Measurements from ENCODE around the gene EOMES.

EOMES gene

GRCh38 chr3:27680517-27681246, 41.4 kb downstream of the EOMES start:
- peaks cover 10% of the 10 kb centered on the region for H3K4me1 Mint-ChIP-seq
- no peak overlapping the region for H3K4me3 Mint-ChIP-seq
- no peaks in the 10 kb centered on the region for H3K9me3 Mint-ChIP-seq
- no peaks in the 10 kb centered on the region for H3K36me3 Mint-ChIP-seq
- H3K27me3 Mint-ChIP-seq: no peaks in the 10 kb centered on the region
- no peak for ATAC-seq (ENCODE audit: low read depth)
- peak in 1 of 2 donors; percentile 16 for DNase-seq (ENCODE audit: low spot score in 2 of 2)
- peak overlapping the region; percentile 42 for H3K27ac Mint-ChIP-seq

DNA sequence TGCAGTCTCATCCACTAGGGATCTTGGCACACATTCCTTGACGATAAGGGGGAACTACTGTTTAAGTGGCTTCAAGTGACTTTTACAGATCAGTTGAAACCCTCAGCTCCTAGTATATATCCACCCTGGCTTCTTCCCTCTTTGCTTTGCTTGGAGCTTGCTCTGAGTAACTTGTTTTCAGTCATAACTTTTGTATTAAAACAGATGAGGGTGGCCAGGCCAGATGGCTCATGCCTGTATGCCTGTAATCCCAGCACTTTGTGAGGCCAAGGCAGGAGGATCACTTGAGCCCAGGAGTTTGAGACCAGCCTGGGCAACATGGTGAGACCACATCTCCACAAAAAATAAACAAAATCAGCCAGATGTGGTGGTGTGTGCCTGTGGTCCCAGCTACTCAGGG, 42.4 kb downstream of the EOMES start:
- H3K36me3 Mint-ChIP-seq: no peaks in the 10 kb centered on the region
- peaks cover under 1% of the 10 kb centered on the region for H3K9me3 Mint-ChIP-seq
- H3K4me3 Mint-ChIP-seq: no peak overlapping the region
- H3K4me1 Mint-ChIP-seq: peaks cover 10% of the 10 kb centered on the region
- no peak for ATAC-seq (ENCODE audit: low read depth)
- H3K27me3 Mint-ChIP-seq: no peaks in the 10 kb centered on the region
- DNase-seq (ENCODE audit: low spot score in 2 of 2): no peak
- peak overlapping the region; percentile 42 for H3K27ac Mint-ChIP-seq

DNA sequence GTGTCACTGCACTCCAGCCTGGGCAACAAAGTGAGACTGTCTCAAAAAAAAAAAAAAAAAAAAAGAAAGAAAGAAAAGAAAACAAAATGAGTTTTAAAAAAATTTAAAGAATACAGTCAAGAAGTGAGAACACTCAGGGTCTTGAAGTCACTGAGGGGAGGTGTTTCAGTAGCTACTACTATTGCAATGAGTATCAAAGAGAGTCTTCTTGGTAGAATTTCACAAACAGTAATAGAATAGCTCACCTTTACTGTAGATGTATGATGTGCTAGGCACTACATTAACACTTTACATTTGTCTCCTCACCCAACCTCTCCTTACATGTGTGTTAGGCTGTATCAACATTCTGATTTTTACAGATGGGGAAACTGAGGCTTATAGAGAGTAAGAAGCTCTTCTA, 43.9 kb downstream of the EOMES start:
- no peaks in the 10 kb centered on the region for H3K36me3 Mint-ChIP-seq
- H3K9me3 Mint-ChIP-seq: peaks cover 7% of the 10 kb centered on the region
- no peak overlapping the region for H3K4me3 Mint-ChIP-seq
- H3K27me3 Mint-ChIP-seq: no peaks in the 10 kb centered on the region
- ATAC-seq (ENCODE audit: low read depth) (no peak), DNase-seq (ENCODE audit: low spot score in 2 of 2) (no peak)
- H3K27ac Mint-ChIP-seq: no peak overlapping the region
- peaks cover 17% of the 10 kb centered on the region for H3K4me1 Mint-ChIP-seq

GRCh38 chr3:27677565-27677964, 44.6 kb downstream of the EOMES start:
- no peak overlapping the region for H3K4me3 Mint-ChIP-seq

GRCh38 chr3:27675287-27675686, 46.8 kb downstream of the EOMES start:
- DNase-seq (ENCODE audit: low spot score in 2 of 2): no peak
- Mint-ChIP-seq H3K27ac (no peak overlapping the region), H3K9me3 (peaks cover 7% of the 10 kb centered on the region), H3K36me3 (no peaks in the 10 kb centered on the region), H3K4me3 (no peak overlapping the region), H3K4me1 (peaks cover 13% of the 10 kb centered on the region), H3K27me3 (no peaks in the 10 kb centered on the region)
- ATAC-seq (ENCODE audit: low read depth): no peak

More at GRCh38 chr3:27677565-27677964, 44.6 kb downstream of the EOMES start:
- no peaks in the 10 kb centered on the region for H3K36me3 Mint-ChIP-seq
- no peak for DNase-seq (ENCODE audit: low spot score in 2 of 2)
- no peaks in the 10 kb centered on the region for H3K27me3 Mint-ChIP-seq
- ATAC-seq (ENCODE audit: low read depth): no peak
- peaks cover 7% of the 10 kb centered on the region for H3K9me3 Mint-ChIP-seq
- H3K4me1 Mint-ChIP-seq: peaks cover 17% of the 10 kb centered on the region
- H3K27ac Mint-ChIP-seq: no peak overlapping the region

DNA sequence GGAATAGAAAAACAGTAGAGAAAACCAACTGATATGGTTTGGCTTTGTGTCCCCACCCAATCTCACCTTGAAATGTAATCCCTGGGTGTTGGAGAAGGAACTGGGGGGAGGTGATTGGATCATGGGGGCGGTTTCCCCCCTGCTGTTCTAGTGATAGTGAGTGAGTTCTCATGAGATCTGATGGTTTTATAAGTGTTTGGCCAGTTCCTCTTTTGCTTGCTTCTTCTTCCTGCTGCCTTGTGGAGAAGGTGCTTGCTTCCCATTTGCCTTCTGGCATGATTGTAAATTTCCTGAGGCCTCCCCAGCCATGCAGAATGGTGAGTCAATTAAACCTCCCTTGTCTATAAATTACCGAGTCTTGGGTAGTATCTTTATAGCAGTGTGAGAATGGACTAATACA, 48.4 kb downstream of the EOMES start:
- no peaks in the 10 kb centered on the region for H3K36me3 Mint-ChIP-seq
- peaks cover 7% of the 10 kb centered on the region for H3K9me3 Mint-ChIP-seq
- H3K27ac Mint-ChIP-seq: no peak overlapping the region
- no peak overlapping the region for H3K4me3 Mint-ChIP-seq
- peaks cover 7% of the 10 kb centered on the region for H3K4me1 Mint-ChIP-seq
- ATAC-seq (ENCODE audit: low read depth) (no peak), DNase-seq (ENCODE audit: low spot score in 2 of 2) (no peak)
- no peaks in the 10 kb centered on the region for H3K27me3 Mint-ChIP-seq

DNA sequence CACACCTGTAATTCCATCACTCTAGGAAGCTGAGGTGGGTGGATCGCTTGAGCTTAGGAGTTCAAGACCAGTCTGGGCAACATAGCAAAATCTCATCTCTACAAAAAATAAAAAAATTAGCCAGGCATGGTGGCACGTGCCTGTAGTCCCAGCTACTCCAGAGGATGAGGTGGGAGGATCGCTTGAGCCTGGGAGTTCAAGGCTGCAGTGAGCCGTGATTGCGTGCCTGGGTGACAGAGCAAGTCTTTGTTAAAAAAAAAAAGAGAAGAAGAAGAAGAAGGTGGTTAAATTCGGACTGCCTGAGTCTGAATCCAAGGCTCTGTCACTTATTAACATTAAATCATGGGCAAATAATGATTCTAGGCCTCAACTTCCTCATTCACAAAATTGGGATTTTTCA, 51.0 kb downstream of the EOMES start:
- ATAC-seq (ENCODE audit: low read depth): no peak
- DNase-seq (ENCODE audit: low spot score in 2 of 2): no peak
- H3K27ac Mint-ChIP-seq: no peak overlapping the region
- H3K4me1 Mint-ChIP-seq: peaks cover 17% of the 10 kb centered on the region
- no peak overlapping the region for H3K4me3 Mint-ChIP-seq
- no peaks in the 10 kb centered on the region for H3K36me3 Mint-ChIP-seq
- H3K27me3 Mint-ChIP-seq: no peaks in the 10 kb centered on the region
- peaks cover 7% of the 10 kb centered on the region for H3K9me3 Mint-ChIP-seq

GRCh38 chr3:27670619-27671018, 51.5 kb downstream of the EOMES start:
- Mint-ChIP-seq H3K36me3 (no peaks in the 10 kb centered on the region), H3K4me3 (no peak overlapping the region), H3K9me3 (peaks cover 7% of the 10 kb centered on the region), H3K27ac (no peak overlapping the region), H3K27me3 (no peaks in the 10 kb centered on the region), H3K4me1 (peaks cover 17% of the 10 kb centered on the region)
- no peak for ATAC-seq (ENCODE audit: low read depth)
- no peak for DNase-seq (ENCODE audit: low spot score in 2 of 2)

GRCh38 chr3:27669591-27669990, 52.5 kb downstream of the EOMES start:
- peak; percentile 65 for ATAC-seq (ENCODE audit: low read depth)
- Mint-ChIP-seq H3K27me3 (no peaks in the 10 kb centered on the region), H3K4me1 (peaks cover 17% of the 10 kb centered on the region), H3K4me3 (no peak overlapping the region), H3K9me3 (peaks cover 6% of the 10 kb centered on the region), H3K27ac (no peak overlapping the region), H3K36me3 (no peaks in the 10 kb centered on the region)
- DNase-seq (ENCODE audit: low spot score in 2 of 2): no peak

GRCh38 chr3:27667751-27668150, 54.4 kb downstream of the EOMES start:
- Mint-ChIP-seq H3K4me1 (peaks cover 10% of the 10 kb centered on the region), H3K27ac (no peak overlapping the region), H3K4me3 (no peak overlapping the region), H3K36me3 (no peaks in the 10 kb centered on the region), H3K9me3 (no peaks in the 10 kb centered on the region), H3K27me3 (no peaks in the 10 kb centered on the region)
- ATAC-seq (ENCODE audit: low read depth): no peak
- DNase-seq (ENCODE audit: low spot score in 2 of 2): no peak

DNA sequence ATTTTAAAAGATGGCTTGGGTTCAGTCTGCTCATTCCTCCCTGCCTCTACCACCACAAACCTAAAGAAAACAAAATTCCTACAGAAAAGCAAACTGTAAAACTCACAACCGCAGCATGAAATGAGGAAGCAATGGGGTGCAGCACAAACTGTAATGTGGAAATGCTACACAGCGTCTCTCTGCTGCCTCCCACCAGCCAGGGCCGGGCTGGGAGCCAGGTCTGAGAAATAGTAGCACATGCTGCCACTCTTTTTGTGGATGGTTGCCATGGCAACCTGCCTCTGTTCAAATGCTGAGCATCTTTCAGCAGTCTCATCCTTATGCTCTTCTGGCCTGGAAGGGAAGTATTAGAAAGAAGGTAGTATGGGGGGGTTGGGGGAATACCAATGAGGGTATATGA, 55.4 kb downstream of the EOMES start:
- ATAC-seq (ENCODE audit: low read depth): peak; percentile 84
- no peaks in the 10 kb centered on the region for H3K27me3 Mint-ChIP-seq
- DNase-seq (ENCODE audit: low spot score in 2 of 2): peak; percentile 13 to 20
- no peaks in the 10 kb centered on the region for H3K36me3 Mint-ChIP-seq
- H3K27ac Mint-ChIP-seq: peak overlapping the region; percentile 4
- peaks cover 12% of the 10 kb centered on the region for H3K4me1 Mint-ChIP-seq
- H3K4me3 Mint-ChIP-seq: peak overlapping the region; percentile 56
- H3K9me3 Mint-ChIP-seq: no peaks in the 10 kb centered on the region

GRCh38 chr3:27666272-27666671, 55.9 kb downstream of the EOMES start:
- ATAC-seq (ENCODE audit: low read depth) (peak; percentile 12), DNase-seq (ENCODE audit: low spot score in 2 of 2) (no peak)
- Mint-ChIP-seq H3K36me3 (no peaks in the 10 kb centered on the region), H3K9me3 (peaks cover 1% of the 10 kb centered on the region), H3K27me3 (no peaks in the 10 kb centered on the region), H3K4me3 (peak overlapping the region; percentile 56), H3K27ac (peak overlapping the region; percentile 4), H3K4me1 (peaks cover 16% of the 10 kb centered on the region)
